Activated CD8-positive, alpha-beta T cell treated with anti-CD3 and anti-CD28 coated beads for 36 hours (primary cell): Measurements from ENCODE around the gene BTBD6. TPM values are rescaled to one million over a fixed set of nuclear protein-coding genes. Genes with fewer than 3 reads are reported as not detected.

Experiments
- ATAC-seq: fragments of 200-7000 bp; cut with Tn5 transposase; one replicate; pipeline ENCODE4 v1.10.0; 2021; ENCODE audit warnings: mild to moderate bottlenecking, moderate library complexity
- CTCF ChIA-PET: fragments of 350-600 bp; sonication (Branson Sonifier 250); formaldehyde crosslinking; loops from one replicate; lab custom pipeline; 2021; ENCODE audit warnings: antibody characterized with exemption; lab: Charles Lee
- POLR2A ChIA-PET: fragments of 350-600 bp; sonication (Branson Sonifier 250); formaldehyde crosslinking; loops from one replicate; lab custom pipeline; 2021; ENCODE audit warnings: antibody characterized with exemption; lab: Charles Lee
- DNase-seq: peaks from one replicate; pipeline ENCODE4 v3.0.0-alpha.2; 2020
- H3K27ac Mint-ChIP-seq: one replicate; pipeline ENCODE4 v1.8.0; 2021; ENCODE audit warnings: mild to moderate bottlenecking, mixed read lengths
- H3K27me3 Mint-ChIP-seq: one replicate; pipeline ENCODE4 v1.8.0; 2021; ENCODE audit warnings: mixed read lengths
- H3K36me3 Mint-ChIP-seq: one replicate; pipeline ENCODE4 v1.8.0; 2021; ENCODE audit warnings: low read depth, mixed read lengths
- H3K4me1 Mint-ChIP-seq: one replicate; pipeline ENCODE4 v1.8.0; 2021; ENCODE audit warnings: low read depth, mixed read lengths
- H3K4me3 Mint-ChIP-seq: one replicate; pipeline ENCODE4 v1.8.0; 2021; ENCODE audit warnings: mild to moderate bottlenecking, moderate library complexity, mixed read lengths
- H3K9me3 Mint-ChIP-seq: one replicate; pipeline ENCODE4 v1.8.0; 2021; ENCODE audit warnings: mixed read lengths
- CTCF ChIP-seq: fragments of 200-600 bp; IDR thresholded peaks from one replicate; pipeline ENCODE4 v1.8.0; 2022; ENCODE audit warnings: antibody characterized with exemption, mild to moderate bottlenecking
- intact Hi-C: fragments of 100-400 bp; cut with micrococcal nuclease; formaldehyde crosslinking; loops from one replicate; pipeline ENCODE4 v1.10.0; 2022
- total RNA-seq, 2 experiments: library from RNA; stranded (reverse); gene quantifications; one replicate each; pipeline ENCODE4 v1.2.3, GENCODE V29; 2021

Gene BTBD6
- total RNA-seq, 2 experiments from 2014 or later = 24.7 to 26.7 TPM

- no peak for TF ChIP-seq CTCF
- Mint-ChIP-seq H3K9me3 (no peaks in the 10 kb centered on the region), H3K36me3 (peaks cover 4% of the 10 kb centered on the region), H3K27ac (no peak overlapping the region), H3K27me3 (no peaks in the 10 kb centered on the region), H3K4me3 (no peak overlapping the region), H3K4me1 (no peaks in the 10 kb centered on the region)
- ChIA-PET CTCF (no interaction called here), POLR2A (no interaction called here)
- intact Hi-C loops = no loop called here
- ATAC-seq = no peak
- no peak for DNase-seq
Measured at GRCh38 chr14:105218611-105219010, 29.7 kb upstream of the BTBD6 start.

- ChIA-PET CTCF (no interaction called here), POLR2A (no interaction called here)
- Mint-ChIP-seq H3K9me3 (no peaks in the 10 kb centered on the region), H3K27me3 (no peaks in the 10 kb centered on the region), H3K4me1 (no peaks in the 10 kb centered on the region), H3K27ac (no peak overlapping the region), H3K4me3 (no peak overlapping the region), H3K36me3 (peaks cover 4% of the 10 kb centered on the region)
- ATAC-seq (no peak), DNase-seq (no peak)
- intact Hi-C loops = no loop called here
- TF ChIP-seq CTCF = no peak
Measured at GRCh38 chr14:105219043-105219612, 29.2 kb upstream of the BTBD6 start.

GRCh38 chr14:105219753-105220152 lies 28.6 kb upstream of the BTBD6 start:
- ChIA-PET POLR2A (no interaction called here), CTCF (no interaction called here)
- no peaks in the 10 kb centered on the region for H3K4me1 Mint-ChIP-seq
- DNase-seq (no peak), ATAC-seq (no peak)
- no peak overlapping the region for H3K4me3 Mint-ChIP-seq
- no peak overlapping the region for H3K27ac Mint-ChIP-seq
- peaks cover 4% of the 10 kb centered on the region for H3K36me3 Mint-ChIP-seq
- intact Hi-C loops = no loop called here
- no peaks in the 10 kb centered on the region for H3K27me3 Mint-ChIP-seq
- H3K9me3 Mint-ChIP-seq = no peaks in the 10 kb centered on the region
- no peak for TF ChIP-seq CTCF

- POLR2A ChIA-PET = no interaction called here
- Mint-ChIP-seq H3K4me3 (no peak overlapping the region), H3K36me3 (peaks cover 4% of the 10 kb centered on the region), H3K27me3 (no peaks in the 10 kb centered on the region), H3K27ac (no peak overlapping the region), H3K4me1 (no peaks in the 10 kb centered on the region), H3K9me3 (no peaks in the 10 kb centered on the region)
- TF ChIP-seq CTCF = no peak
- ATAC-seq (no peak), DNase-seq (no peak)
- intact Hi-C loops = no loop called here
- CTCF ChIA-PET = no interaction called here
Measured at GRCh38 chr14:105220699-105221597, 27.4 kb upstream of the BTBD6 start.

GRCh38 chr14:105221598-105222178 lies 26.6 kb upstream of the BTBD6 start:
- H3K4me1 Mint-ChIP-seq = no peaks in the 10 kb centered on the region
- no peak overlapping the region for H3K4me3 Mint-ChIP-seq
- peaks cover 6% of the 10 kb centered on the region for H3K36me3 Mint-ChIP-seq
- ATAC-seq (no peak), DNase-seq (no peak)
- no peak for TF ChIP-seq CTCF
- no peak overlapping the region for H3K27ac Mint-ChIP-seq
- H3K27me3 Mint-ChIP-seq = no peaks in the 10 kb centered on the region
- H3K9me3 Mint-ChIP-seq = no peaks in the 10 kb centered on the region
- ChIA-PET POLR2A (no interaction called here), CTCF (no interaction called here)
- intact Hi-C loops = no loop called here
